Heart left ventricle (tissue), 13 donors: Measurements from ENCODE around the gene ELAVL3.
"Not testable (repeated sequence)": the region's sequence is repeated elsewhere in the genome, so short reads cannot be mapped to it uniquely, and the experiment has no call there.

ENCODE experiments used
- CTCF ChIP-seq, 12 donors: fragments of 200-600 bp; sonication (generic) in 4 of 12; IDR thresholded peaks; one replicate each; pipeline versions ENCODE4 v1.5.0 to v1.8.0; 2018 to 2022; ENCODE audit warnings: antibody characterized with exemption in 12 of 12, mild to moderate bottlenecking in 5 of 12
- POLR2A ChIP-seq, 2 donors: fragments of 450-650 bp; IDR thresholded peaks; one replicate each; pipeline ENCODE4 v1.6.1; 2017; ENCODE audit warnings: antibody characterized with exemption in 2 of 2, mild to moderate bottlenecking in 2 of 2, moderate library complexity in 2 of 2
- donor health status: ischemic (EF 13 %, LVEDD 7.1; RV severe dilation, severe dysfunction).
- donor health status: DM: no; HTN: yes; CAD: no.
- donor health status: DM: no; HTN: no; CAD: no.
- donor health status: ischemic (EF 25% LVEDD 6.9; RV normal size, moderate dysfunction).
- donor health status: ischemic (EF 25% LVEDD 5.7; RV mildly dilated, moderate dysfunction).
- donor health status: ischemic (EF 35%, LVEDD 5.7; RV mildly dilated, moderate dysfunction).
- donor health status: nonischemic (EF 11% LVEDD 7.7; RV severe dilation, severe dysfunction).
- donor health status: DM: yes; HTN: yes; CAD: no.
- donor health status: PGD.
- donor health status: ischemic (EF 29% LVEDD 5.4; RV normal size, mild dysfunction).
- donor health status: nonischemic (EF 23%, LVEDD 6.1; RV moderate dilation, normal function).

GRCh38 chr19:11475343-11475742 is 5.5 kb downstream of the ELAVL3 start:
- not testable (repeated sequence) for TF ChIP-seq CTCF, POLR2A (IDR thresholded peaks at IDR 0.05)
